ENCODE measurements around the gene ARAP2.

DNA sequence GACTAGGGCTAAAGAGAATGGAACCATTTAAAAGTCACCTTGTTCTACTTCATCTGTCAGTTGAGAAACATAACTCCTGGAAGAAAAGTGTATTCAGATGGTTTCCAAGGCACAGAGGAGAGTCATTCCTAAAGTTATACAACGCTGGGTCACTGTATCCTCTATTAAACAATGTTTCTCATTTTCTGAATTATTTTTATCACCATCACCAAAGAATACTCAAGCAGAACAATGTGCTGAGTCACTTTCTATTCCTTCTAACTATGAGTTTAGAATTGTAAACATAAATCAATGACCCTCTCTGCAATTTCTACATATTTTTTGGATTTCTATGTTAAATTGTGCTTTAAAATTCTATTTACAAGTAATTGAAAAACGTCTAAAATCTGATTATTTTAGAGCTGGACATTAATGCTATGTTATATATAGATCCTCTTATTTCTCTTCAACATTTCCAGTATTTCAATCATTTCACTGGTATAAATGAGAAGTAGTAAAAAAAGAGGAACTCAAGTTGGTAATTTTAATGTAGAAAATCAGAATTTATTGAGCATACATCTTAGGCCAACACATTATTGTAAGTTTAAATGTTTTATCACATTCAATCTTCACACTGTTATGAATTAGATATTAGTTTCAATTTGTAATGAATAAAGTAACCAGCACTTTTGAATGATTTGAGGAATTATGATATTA, 44.6 kb upstream of the ARAP2 start:
- TF ChIP-seq POLR2A (IDR thresholded peaks at IDR 0.05): no peak
- TF ChIP-seq, protein P1, sequence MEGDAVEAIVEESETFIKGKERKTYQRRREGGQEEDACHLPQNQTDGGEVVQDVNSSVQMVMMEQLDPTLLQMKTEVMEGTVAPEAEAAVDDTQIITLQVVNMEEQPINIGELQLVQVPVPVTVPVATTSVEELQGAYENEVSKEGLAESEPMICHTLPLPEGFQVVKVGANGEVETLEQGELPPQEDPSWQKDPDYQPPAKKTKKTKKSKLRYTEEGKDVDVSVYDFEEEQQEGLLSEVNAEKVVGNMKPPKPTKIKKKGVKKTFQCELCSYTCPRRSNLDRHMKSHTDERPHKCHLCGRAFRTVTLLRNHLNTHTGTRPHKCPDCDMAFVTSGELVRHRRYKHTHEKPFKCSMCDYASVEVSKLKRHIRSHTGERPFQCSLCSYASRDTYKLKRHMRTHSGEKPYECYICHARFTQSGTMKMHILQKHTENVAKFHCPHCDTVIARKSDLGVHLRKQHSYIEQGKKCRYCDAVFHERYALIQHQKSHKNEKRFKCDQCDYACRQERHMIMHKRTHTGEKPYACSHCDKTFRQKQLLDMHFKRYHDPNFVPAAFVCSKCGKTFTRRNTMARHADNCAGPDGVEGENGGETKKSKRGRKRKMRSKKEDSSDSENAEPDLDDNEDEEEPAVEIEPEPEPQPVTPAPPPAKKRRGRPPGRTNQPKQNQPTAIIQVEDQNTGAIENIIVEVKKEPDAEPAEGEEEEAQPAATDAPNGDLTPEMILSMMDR (IDR thresholded peaks at IDR 0.05): no peak
